ENCODE measurements around the gene HADH.
"Not testable (repeated sequence)": the region's sequence is repeated elsewhere in the genome, so short reads cannot be mapped to it uniquely, and the experiment has no call there.

HADH gene

DNA sequence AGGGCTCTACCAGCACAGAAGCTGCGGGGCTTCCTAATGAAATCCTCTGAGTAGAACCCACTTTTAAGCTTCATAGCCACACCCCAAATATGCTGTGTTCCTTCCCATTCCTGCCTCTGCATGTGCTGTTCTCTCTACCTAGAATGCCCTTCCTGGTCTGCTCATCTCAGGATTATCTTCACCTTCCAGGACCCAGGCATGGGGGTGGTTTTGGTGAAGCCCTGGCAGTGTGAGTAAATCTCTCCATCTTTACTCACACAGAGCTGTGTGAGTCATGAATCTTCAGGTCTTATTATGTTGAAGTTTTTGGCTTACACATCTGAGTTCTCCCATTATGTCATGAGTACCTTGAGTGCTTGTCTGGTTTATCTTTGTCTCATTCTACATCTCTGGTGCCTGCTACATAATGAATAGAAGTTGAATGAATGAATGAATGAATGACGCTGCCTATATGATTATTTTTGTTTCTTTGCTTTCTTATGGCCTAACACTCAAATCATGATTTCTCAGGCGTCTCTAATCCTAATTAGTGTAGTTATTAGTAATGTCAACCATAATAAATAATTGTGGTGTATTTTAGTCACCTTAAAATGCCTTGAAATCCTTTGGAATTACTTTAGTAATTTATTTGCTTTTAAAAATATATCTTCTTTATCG is 41.9 kb downstream of the HADH start:
- DNase-seq = no peak

DNA sequence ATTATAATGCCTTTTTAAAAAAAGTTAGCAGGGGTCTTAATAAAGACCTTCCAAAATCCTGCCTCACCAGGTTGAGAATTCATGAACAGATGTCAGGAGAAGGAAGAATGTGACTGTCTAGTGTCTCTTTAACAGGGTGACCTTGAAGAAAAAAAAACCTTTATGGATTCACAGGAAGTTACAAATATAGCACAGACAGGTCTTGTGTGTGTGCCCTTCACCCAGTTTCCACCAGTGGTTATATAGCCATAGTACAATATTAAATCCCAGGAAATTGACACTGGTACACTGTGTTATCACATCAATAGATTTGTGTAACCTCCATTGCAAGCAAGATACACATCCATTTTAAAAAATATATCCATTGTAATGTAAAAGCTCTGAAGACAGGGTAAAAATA is 43.7 kb downstream of the HADH start:
- DNase-seq = no peak

GRCh38 chr4:108034565-108034964 is 44.9 kb downstream of the HADH start:
- no peak for DNase-seq

DNA sequence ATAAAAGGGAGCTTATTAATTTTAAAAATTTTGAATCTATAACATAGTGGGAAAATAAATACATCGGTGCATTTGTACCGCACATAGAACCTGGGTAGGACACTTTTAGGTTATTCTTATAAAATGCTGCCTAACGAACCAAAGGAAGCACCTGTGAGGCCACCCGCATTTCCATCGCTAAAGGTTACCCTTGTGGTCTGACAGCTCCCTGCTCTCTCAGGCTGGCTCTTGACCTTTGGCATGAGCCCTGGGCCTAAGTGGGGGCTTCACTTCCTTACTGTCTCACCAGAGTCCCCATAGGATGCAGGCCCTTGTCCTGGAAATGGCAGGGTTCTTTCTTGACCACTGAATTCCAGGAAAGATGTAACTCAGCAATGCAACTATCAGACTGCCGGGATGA is 46.0 kb downstream of the HADH start:
- no peak for DNase-seq

GRCh38 chr4:108036213-108036612 is 46.5 kb downstream of the HADH start:
- DNase-seq = peak; percentile 58

GRCh38 chr4:108037884-108038283 is 48.2 kb downstream of the HADH start:
- DNase-seq = no peak

GRCh38 chr4:108042927-108043326 is 53.2 kb downstream of the HADH start:
- DNase-seq = no peak

- DNase-seq = no peak
These were observed 53.8 kb downstream of the HADH start for GRCh38 chr4:108043526-108043925.

- no peak for DNase-seq
These were observed 55.4 kb downstream of the HADH start for GRCh38 chr4:108044951-108045686.

DNA sequence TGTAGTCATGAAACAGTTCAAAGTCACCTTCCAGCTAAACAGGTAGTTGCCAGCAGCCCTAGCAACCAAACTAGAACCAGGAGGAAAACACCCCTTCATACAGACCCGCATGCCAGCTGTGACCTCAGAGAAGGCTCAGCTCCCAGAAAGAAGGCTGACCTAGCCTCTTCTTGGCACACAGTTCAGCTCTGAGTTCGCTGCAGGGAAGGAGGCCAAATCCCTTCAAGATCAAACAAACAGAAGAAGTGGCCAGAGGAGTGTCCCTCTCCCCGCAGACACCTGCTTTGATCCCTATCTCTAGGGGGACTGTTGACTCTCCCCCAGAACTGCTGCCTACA is 56.0 kb downstream of the HADH start:
- no peak for DNase-seq

DNA sequence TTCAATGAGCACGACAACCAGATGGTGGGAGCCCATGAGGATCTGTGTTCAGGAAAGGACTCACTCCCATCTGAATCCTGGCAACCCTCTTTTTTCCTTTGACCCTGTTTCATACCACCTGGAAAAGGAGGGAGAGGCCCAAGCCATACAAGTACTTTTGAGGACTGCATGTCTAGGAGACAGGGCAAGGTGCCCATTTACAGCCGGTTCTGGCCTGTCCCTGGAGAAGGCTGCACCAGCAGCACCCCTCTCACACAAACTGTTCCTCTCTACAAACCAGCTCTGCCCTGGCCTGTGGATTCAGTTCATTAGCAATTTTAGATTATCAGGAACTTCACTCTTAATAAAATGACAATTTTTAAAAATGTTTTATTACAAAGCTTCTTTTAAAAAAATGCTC is 57.5 kb downstream of the HADH start:
- no peak for DNase-seq

DNA sequence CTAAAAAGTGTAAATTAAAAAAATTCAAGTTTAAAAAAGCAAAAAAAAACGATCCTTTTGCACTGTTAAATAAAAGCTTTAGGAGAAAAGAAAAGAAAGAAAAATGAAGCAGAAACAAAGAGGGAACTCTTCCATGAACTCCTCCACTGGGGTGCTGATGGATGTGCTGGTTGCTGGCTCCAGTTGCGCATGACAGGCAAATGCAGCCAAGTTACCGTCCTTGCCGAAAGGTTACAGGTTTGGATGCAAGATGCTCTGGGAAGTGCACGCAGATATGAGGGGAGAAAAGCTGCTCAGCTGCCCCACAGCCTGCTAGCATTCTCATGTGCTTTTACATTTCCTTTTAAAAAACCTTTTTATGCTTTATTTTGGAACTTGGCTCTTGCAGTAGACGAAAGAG is 58.5 kb downstream of the HADH start:
- DNase-seq = no peak

- no peak for DNase-seq
These were observed 59.3 kb downstream of the HADH start for GRCh38 chr4:108048997-108049396.

GRCh38 chr4:108049406-108049805 is 59.7 kb downstream of the HADH start:
- DNase-seq = no peak

DNA sequence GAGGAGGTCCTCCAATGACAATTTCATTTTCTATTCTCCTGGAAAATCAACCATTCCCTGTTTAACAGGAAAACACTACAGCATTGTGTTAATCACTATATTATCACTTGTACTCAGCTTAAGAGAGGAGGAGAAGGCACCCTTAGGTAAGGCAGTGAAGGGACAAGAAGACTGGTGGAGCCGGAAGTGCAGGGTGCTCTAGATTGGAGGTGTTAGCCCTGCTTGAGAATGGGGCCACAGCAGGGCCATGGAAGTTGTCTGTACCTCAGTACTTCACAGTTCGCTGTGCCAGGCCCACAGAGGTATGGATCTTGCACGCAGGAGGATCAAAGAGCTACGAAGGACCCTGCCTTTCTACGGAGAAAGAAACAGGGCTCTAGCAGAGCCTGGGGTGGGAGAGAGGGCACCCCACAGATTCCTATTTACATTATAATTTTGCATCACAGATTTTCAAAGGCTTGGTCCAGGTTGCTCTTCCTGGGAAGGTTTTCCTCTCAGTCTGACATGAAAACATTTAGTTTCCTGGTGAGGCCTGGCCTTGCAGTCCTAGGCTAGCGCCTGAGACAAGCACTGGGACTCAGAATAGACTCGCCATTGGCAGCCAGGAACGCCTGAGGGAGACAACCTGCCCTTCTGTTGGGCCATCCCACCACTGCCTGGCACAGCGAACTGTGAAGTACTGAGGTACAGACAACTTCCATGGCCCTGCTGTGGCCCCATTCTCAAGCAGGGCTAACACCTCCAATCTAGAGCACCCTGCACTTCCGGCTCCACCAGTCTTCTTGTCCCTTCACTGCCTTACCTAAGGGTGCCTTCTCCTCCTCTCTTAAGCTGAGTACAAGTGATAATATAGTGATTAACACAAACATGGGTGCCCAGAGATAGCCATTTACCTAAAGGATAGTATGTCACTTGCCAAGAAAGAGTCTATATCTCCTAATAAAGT is 60.8 kb downstream of the HADH start:
- DNase-seq = not testable (repeated sequence)

GRCh38 chr4:108051343-108051742 is 61.7 kb downstream of the HADH start:
- no peak for DNase-seq

DNA sequence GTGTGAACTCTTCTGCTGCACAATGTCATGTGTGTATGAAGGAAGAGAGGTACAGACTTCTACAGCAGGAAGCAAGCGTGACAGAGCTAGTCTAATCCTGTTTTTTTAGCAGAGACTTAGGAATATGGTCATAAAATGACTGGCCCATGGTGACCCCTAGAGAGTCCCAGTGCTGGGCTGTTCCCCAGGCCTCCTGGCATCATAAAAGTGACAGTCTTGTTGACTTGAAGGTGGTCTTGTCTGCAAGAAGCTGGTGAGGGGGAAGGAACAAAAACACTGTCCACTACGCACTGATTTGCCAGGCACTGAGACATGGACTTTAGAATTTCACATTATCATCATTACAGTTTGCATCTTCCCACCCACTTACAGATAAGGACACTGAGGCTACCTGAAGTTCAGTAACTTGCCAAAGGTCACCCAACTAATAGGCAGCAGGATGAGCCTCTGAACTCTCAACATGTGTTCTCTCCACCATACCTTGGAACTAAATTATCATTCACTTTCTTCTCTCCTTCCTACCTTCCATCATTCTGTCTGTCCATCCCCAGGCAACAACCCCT is 63.0 kb downstream of the HADH start:
- DNase-seq = no peak

GRCh38 chr4:108053251-108053711 is 63.6 kb downstream of the HADH start:
- DNase-seq = no peak

DNA sequence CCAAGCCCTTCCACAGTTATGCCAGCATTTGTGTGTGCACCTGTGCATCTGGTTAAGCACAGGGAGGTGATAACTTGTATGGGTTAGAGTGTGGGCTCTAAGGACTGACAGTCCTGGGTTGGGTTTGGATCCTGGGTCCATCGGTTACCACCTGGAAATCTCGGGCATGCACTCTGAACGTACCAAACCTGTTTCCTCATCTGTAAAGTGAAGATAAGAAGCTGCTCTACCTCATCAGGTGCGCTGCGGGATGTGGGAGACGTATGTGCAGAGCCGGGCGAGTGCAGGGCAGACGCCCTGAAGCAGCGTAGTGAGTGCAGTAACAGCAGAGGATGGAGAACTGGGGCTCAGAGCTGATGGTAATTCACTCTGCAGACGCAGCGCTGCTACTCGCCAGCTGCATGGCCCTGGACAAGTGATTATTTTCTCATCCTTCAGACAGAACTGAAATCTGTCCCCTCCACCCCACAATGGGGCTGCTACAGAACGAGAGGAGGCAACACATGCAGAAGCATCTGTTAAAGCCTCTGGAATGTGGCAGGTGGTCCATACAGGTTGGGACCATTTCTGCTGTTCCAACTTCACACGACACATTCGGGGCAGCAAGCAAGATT is 64.4 kb downstream of the HADH start:
- DNase-seq = no peak

- DNase-seq = no peak
These were observed 66.1 kb downstream of the HADH start for GRCh38 chr4:108055787-108056186.

- DNase-seq = no peak
These were observed 66.7 kb downstream of the HADH start for GRCh38 chr4:108056418-108056817.

DNA sequence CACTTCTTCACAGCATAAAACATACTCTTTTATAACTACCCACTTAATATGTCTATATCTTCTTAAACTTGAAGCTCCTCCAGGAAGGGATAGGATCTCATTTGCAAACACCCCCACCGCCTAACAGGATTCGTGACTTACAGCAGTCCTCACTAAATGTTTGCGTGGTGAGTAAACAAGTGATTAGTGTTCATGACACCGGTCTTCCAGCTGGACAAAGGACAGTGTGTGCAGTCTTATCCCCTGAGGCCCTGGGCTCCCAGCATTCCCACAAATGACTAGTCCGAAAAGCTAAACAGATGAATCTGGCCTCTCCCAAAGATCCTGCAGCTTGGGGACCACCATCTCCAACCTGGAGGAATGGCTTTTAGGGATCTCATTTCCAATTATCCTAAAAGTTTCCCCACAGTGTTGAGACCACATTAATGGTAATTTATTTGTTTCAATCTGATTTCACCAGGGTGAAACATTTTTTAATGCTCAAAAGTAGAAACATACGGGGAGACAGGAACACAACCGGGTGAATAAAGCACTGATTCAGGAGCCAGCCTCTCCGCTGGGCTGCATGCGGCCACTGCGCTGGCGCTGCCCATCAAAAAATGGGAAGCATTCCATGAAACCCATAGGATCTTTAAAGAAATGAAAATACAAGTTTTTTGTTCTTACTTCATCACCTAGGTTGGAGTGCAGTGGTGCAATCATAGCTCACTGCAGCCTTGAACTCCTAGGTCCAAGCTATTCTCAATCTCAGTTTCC is 69.2 kb downstream of the HADH start:
- DNase-seq = no peak
